Body of pancreas (tissue), 4 donors: ENCODE data around the gene PTPN1. TPM values are rescaled to one million over a fixed set of nuclear protein-coding genes. Genes with fewer than 3 reads are reported as not detected.
"Not testable (repeated sequence)": the region's sequence is repeated elsewhere in the genome, so short reads cannot be mapped to it uniquely, and the experiment has no call there.

Experiments used
- ATAC-seq: fragments of 150-250 bp; one replicate; pipeline ENCODE4 v1.9.1; 2016
- DNase-seq, 4 donors: peaks; one replicate each; pipeline ENCODE4 v3.0.0-alpha.2; 2019
- H3K27ac ChIP-seq, 4 donors: fragments of 200-600 bp; sonication (generic); 1 replicate in 3 of 4; 2 replicates in 1 of 4; pipeline versions ENCODE4 v1.5.1 to v1.6.1; 2016 to 2019; ENCODE audit warnings: mild to moderate bottlenecking in 1 of 4, mixed read lengths in 1 of 4, moderate library complexity in 1 of 4
- H3K27me3 ChIP-seq, 2 donors: fragments of 200-600 bp; sonication (generic); one replicate each; pipeline ENCODE4 v1.6.0; 2016; ENCODE audit warnings: mild to moderate bottlenecking in 1 of 2
- H3K36me3 ChIP-seq, 2 donors: fragments of 200-600 bp; sonication (generic); replicated peaks in 1 of 2; 2 replicates each; pipeline ENCODE4 v1.5.1; 2016; ENCODE audit warnings: low read depth in 2 of 2; ENCODE audit not compliant: insufficient read depth in 1 of 2
- H3K4me1 ChIP-seq: fragments of 200-600 bp; sonication (generic); one replicate; pipeline ENCODE4 v1.6.0; 2016
- H3K4me3 ChIP-seq, 2 donors: fragments of 200-600 bp; sonication (generic); 1 replicate in 1 of 2; 2 replicates in 1 of 2; pipeline ENCODE4 v1.5.1; 2016 to 2019
- H3K9me3 ChIP-seq, 3 donors: fragments of 200-600 bp; sonication (generic); 1 replicate in 2 of 3; 2 replicates in 1 of 3; pipeline ENCODE4 v1.5.1; 2016
- POLR2A ChIP-seq, 3 donors: fragments of 450-650 bp; IDR thresholded peaks; one replicate each; pipeline ENCODE4 v1.6.1; 2016; ENCODE audit warnings: antibody characterized with exemption in 3 of 3, mild to moderate bottlenecking in 2 of 3
- WGBS, 2 donors: methylation state at CpG; one replicate each; pipeline ENCODE4 v1.1.5; 2017; 5-methylcytosine and 5-hydroxymethylcytosine counted together
- intact Hi-C: fragments of 100-400 bp; cut with DNase I; formaldehyde crosslinking; loops from one replicate; pipeline ENCODE4 v1.15.1; 2023
- total RNA-seq, 2 donors: library from RNA; depleted of rRNA; stranded (reverse); fragments of >200 nt; gene quantifications; one replicate each; pipeline ENCODE4 v1.1.0, GENCODE V29; 2016
- TF ChIP-seq, protein P1 (sequence below), 7 experiments: fragments of 450-650 bp in 4 of 7; fragments of 200-600 bp in 3 of 7; sonication (generic) in 3 of 7; IDR thresholded peaks; one replicate each; pipeline ENCODE4 v1.5.1; 2016 to 2019; ENCODE audit warnings: antibody characterized with exemption in 7 of 7

The PTPN1 gene
- total RNA-seq, 2 donors from 2014 or later: 9.1 to 10.2 TPM

DNA sequence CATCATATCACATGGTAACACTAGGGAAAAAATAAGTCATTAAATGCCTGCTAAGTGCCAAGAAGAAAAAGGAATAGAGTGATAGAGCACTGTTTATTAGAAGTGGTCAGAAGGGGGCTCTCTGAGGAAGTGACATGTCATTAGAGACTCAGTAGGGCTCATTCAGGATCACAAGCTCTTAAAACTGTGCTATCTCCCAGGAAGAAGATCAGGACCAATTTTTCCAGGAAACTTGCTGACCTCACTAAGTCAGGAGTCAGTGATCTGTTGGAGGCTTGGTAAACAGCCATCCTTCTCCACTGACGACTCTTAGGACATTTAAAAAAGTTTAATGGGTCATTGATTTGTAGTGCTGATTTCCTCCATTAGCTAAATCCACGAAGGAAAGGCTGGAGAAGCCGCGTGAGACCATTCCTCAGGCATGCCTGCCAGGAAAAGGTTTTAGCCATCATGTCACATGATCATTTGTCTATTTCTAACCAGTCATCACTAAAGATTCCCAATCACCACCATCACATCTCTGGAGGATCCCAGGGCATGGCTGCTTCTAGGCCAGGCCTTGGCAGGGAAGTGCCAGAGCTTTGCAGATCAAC lies 5.9 kb upstream of the PTPN1 start:
- TF ChIP-seq, protein P1, sequence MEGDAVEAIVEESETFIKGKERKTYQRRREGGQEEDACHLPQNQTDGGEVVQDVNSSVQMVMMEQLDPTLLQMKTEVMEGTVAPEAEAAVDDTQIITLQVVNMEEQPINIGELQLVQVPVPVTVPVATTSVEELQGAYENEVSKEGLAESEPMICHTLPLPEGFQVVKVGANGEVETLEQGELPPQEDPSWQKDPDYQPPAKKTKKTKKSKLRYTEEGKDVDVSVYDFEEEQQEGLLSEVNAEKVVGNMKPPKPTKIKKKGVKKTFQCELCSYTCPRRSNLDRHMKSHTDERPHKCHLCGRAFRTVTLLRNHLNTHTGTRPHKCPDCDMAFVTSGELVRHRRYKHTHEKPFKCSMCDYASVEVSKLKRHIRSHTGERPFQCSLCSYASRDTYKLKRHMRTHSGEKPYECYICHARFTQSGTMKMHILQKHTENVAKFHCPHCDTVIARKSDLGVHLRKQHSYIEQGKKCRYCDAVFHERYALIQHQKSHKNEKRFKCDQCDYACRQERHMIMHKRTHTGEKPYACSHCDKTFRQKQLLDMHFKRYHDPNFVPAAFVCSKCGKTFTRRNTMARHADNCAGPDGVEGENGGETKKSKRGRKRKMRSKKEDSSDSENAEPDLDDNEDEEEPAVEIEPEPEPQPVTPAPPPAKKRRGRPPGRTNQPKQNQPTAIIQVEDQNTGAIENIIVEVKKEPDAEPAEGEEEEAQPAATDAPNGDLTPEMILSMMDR (IDR thresholded peaks at IDR 0.05): no peak
- TF ChIP-seq POLR2A (IDR thresholded peaks at IDR 0.05): no peak
- Histone ChIP-seq H3K4me3 (no peak overlapping the region), H3K27ac (peak overlapping the region in 1 of 4 donors; percentile 3), H3K27me3 (no peaks in the 10 kb centered on the region), H3K4me1 (peaks cover under 1% of the 10 kb centered on the region), H3K36me3 (no peaks in the 10 kb centered on the region), H3K9me3 (no peaks in the 10 kb centered on the region)
- 60 to 73% methylated on average over 4 of the region's 4 CpGs for WGBS, 2 donors
- DNase-seq (no peak), ATAC-seq (no peak)
- intact Hi-C loops: no loop called here

DNA sequence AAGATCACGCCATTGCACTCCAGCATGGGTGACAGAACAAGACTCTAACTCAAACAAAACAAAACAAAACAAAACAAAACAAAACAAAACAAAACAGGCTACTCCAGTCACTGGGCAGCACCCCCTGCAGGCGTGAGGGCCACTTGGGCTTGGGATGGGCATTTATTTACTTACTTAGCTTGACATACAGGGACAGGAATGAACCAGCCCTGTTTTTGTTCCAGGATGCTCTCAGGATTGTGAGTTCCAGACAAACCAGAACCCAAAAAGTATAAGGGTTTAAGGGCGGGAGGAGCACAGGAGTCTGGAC lies 4.0 kb upstream of the PTPN1 start:
- TF ChIP-seq, protein P1 (IDR thresholded peaks at IDR 0.05): no peak
- TF ChIP-seq POLR2A (IDR thresholded peaks at IDR 0.05): no peak
- Histone ChIP-seq H3K9me3 (no peaks in the 10 kb centered on the region), H3K27ac (no peak overlapping the region), H3K27me3 (no peaks in the 10 kb centered on the region), H3K4me3 (no peak overlapping the region), H3K4me1 (peaks cover 8% of the 10 kb centered on the region), H3K36me3 (no peaks in the 10 kb centered on the region)
- ATAC-seq (no peak), DNase-seq (no peak)
- intact Hi-C loops: no loop called here
- WGBS, 2 donors: 79 to 90% methylated on average over 3 of the region's 3 CpGs

DNA sequence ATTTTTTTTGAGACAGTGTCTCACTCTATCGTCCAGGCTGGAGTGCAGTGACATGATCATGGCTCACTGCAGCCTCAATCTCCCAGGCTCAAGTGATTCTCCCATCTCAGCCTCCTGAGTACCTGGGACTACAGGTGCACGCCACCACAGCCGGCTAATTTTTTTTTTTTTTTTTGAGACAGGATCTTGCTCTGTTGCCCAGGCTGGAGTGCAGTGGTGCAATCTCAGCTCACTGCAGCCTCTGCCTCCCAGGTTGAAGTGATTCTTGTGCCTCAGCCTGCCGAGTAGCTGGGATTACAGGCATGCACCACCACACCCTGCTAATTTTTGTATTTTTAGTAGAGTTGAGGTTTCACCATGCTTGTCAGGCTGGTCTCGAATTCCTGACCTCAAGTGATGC lies 2.4 kb upstream of the PTPN1 start:
- WGBS, 2 donors: 93 to 95% methylated on average over 5 of the region's 5 CpGs
- intact Hi-C loops, H3K9me3 ChIP-seq, ATAC-seq, H3K27ac ChIP-seq, DNase-seq, H3K36me3 ChIP-seq, H3K4me3 ChIP-seq, H3K27me3 ChIP-seq: not testable (repeated sequence)
- H3K4me1 ChIP-seq: peaks cover 24% of the 10 kb centered on the region

DNA sequence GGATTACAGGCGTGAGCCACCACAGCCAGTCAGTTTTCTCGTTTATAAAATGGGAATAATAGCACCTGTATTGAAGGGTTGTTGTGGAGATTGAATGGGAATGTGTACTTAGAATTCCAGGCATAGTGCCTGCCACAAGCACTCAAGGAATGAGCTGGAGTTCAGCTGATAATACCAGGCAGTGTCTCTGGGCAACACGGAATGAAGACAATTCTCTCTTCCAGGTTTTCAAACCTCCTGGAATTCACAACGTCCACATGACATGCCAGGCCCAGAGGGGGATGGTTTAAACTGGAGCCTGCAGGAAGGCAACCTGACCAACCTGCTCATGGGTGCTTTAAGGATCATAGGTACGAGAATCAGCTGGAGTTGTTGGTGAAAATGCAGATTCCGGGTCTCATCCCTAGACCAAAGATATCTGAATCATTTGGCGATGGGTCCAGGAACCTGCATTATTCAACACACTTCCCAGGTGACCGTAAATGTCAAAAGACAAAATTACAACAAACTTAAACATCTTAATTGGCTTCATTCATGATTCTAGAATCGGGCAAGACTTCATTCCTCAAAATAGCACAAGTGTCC lies 1.9 kb upstream of the PTPN1 start:
- WGBS, 2 donors: 69 to 70% methylated on average over 9 of the region's 9 CpGs
- no peak overlapping the region for H3K27ac ChIP-seq
- H3K27me3 ChIP-seq: no peaks in the 10 kb centered on the region
- DNase-seq (no peak), ATAC-seq (no peak)
- TF ChIP-seq, protein P1 (IDR thresholded peaks at IDR 0.05): no peak
- no peak overlapping the region for H3K4me3 ChIP-seq
- H3K4me1 ChIP-seq: peaks cover 29% of the 10 kb centered on the region
- H3K9me3 ChIP-seq: no peaks in the 10 kb centered on the region
- intact Hi-C loops: no loop called here
- no peaks in the 10 kb centered on the region for H3K36me3 ChIP-seq

DNA sequence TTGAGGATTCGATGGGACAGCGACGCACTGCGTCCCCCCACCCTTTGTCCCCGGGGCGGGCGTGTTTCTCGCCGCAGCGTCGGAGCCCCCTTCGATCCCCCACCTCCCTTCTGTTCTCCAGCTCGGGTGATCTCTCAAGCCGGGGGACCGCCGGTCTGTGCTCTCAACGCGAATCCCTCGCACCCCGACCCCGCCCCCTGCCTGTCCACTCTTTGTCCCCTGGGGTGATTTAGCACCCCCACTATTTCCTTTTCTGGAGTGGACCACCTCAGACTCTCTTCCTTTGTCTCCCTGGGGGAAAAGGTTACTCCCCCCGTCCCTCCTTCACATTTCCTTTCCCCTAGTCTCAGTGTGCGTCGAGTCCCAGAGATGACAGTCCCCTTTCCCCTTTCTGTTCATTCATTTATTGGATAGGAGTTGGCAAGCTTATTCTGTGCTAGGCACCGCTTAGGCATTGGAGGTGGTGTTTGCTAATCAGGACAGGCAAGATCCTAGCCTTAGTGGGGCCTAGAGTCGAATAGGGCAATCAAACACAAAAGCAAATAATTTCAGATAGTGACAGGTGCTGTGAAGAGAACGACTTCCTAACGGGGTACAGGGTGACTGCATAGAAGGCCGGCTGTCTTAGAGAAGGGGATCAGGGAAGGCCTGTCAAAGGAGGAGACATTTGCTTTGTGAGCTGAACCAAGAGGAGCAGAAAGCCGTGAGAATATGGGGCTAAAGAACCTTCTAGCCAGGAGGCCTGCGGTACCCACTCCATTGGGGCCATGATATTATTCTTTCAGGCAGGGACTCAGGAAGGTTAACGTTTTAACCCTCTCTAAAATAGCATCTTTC lies 741 bp downstream of the PTPN1 start:
- ATAC-seq (no peak), DNase-seq (peak in 1 of 4 donors; percentile 13)
- WGBS, 2 donors: 2 to 3% methylated on average over 31 of the region's 32 CpGs
- Histone ChIP-seq H3K36me3 (no peaks in the 10 kb centered on the region), H3K27ac (peak overlapping the region; percentile 63 to 84 (median 82)), H3K4me1 (peaks cover 38% of the 10 kb centered on the region), H3K27me3 (no peaks in the 10 kb centered on the region), H3K4me3 (peak overlapping the region; percentile 67 to 81), H3K9me3 (no peaks in the 10 kb centered on the region)
- TF ChIP-seq POLR2A (IDR thresholded peaks at IDR 0.05): no peak
- TF ChIP-seq, protein P1 (IDR thresholded peaks at IDR 0.05): no peak
- intact Hi-C loops: no loop called here
